Neural progenitor cell (in vitro differentiated cells): ENCODE measurements around the gene SYT7.

Experiments used
- CTCF ChIP-seq: fragments of 200-600 bp; sonication (generic); IDR thresholded peaks from 2 replicates; pipeline ENCODE4 v1.5.1; 2017; ENCODE audit warnings: antibody characterized with exemption, mild to moderate bottlenecking
- EZH2 ChIP-seq: fragments of 200-600 bp; sonication (generic); IDR thresholded peaks from 2 replicates; pipeline ENCODE4 v1.6.1; 2017; ENCODE audit warnings: antibody characterized with exemption, mild to moderate bottlenecking, moderate library complexity

GRCh38 chr11:61592176-61592575 lies 11.3 kb upstream of the SYT7 start:
- TF ChIP-seq EZH2 (no peak), CTCF (no peak)
